GM19238 (cell line): ENCODE data around the gene CPNE5.

Source experiments
- DNase-seq: peaks from one replicate; pipeline ENCODE4 v3.0.0; 2011; ENCODE audit warnings: low spot score; ENCODE audit not compliant: insufficient read length

Gene CPNE5

DNA sequence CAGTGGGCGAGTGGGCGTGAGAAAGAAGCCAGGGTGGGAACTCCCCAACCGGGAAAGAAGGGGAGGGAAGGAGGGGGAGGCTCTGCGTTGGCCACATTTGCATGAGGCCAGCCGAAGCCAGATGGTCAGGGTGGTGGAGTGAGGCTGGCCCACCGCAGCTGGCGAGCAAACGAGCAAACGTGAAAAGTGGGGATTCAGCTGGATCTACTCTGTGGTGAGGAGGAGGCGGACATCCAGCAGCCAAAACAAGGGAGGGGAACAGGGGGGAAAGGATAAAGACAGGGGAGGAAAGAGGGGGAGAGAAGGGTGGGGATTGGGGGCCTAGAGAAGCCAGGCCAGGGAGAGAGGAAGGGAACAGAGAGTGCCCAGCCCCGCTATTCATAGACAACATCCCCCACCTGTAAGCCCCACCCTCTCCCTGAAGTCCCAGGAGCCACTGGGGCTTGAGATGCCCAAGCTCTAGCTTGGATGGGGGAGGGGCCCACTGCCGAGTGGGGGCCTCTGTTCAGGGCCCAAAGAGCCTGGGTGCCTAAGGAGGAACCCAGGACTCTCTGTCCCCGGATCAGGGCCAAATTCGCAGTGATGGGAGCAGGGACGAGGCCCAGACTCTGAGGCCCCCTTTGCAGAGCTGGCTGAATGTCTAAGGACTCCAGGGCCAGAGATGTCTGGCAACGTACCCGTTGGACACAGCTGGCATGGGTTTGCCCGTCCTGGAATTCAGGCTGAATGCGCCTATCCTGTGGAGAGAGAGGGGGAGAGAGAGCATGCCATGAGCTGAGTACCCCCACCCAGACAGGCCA is 45.1 kb downstream of the CPNE5 start:
- no peak for DNase-seq

DNA sequence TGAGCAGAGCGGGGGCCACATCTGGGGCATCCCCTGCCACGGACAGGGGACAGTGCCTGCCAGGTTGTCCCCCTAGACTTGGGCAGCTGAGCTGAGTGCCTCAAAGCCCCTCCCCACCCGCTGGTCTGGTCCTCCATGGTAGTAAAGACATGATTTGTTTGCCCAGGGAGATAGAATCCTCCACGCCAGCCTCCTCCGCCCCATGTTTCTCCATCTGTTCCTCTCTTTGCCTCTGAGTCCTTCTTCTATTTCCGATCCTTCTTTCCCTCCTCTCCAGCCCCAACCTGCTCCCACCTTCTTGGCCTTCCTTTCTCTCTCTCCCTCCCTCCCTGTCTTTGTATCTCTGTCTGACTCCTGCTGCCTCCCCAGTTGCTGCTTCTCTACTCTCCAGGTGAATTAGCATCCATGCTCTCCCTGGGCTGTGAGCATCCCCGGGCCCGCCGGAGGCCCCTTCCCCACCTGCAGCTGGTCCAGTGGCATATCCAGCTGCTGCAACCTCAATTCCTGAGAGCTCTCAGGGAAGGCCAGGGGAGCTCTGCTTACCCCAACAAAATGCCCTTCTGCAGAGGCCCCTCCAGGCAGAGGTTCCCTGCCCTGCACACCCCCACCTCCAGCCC is 45.8 kb downstream of the CPNE5 start:
- no peak for DNase-seq

DNA sequence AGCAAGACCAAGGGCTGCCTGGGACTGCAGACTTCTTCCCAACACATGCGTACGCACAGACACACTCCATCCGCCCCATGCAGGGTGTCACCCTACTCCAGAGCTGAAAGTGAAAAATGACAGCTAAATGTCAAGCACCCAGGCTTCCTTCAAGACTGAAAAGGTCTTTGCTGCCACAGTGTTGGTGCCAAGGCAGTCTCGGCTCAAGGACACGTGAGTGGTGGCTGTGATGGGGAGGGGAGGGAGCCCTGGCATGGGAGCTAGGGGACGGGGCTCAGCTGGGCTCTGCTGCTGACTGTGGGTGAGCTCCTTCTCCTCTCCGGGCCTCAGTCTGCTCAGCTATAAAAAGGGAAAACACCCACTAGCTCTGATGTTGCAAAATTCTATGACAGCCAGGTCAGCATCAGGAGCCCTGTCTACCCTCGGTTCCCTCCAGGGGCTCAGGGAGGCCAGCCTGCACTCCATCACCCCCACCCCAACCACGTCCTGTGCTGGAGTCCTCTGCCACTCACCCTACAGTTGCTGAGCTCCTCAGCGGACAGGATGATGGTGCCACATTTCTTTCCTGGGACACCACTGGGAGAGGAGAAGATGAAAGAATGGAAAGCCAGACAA is 47.6 kb downstream of the CPNE5 start:
- DNase-seq: no peak

DNA sequence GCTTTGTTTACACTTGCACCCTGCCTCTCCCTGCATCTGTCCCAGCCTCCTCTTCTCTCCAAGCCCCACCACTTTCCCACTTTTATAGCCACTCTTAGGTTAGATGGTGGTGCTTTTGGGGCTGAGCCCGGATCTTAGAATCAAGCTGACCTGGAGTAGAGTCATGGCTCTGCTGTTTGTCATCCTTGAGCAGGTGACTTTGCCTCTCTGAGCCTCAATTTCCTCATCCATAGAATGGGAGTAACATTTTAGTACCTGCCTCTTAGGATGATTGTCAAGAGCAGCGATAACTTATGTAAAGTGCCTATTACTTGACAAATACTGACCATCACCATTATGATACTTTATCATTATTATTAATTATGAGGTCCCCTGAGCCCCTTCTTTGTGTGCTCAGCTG is 48.2 kb downstream of the CPNE5 start:
- DNase-seq: no peak

DNA sequence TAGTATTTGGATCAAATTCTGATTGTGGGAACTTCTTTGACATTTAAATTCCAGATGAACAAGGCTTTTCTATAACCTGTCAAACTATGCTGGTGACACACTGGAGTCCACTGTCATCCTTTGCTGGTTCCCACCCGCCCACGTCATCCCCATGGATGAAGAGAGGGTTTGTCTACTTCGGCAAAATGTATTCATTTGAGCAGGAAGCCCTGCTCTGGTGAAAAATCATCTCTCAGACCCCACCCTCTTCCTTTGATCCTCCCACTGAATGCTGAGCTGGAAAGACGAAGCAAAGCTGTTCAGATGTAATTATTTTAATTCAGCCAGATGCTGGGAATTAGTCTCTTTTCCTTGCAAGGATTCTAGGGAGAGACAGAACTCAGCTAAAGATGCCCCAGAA is 50.5 kb downstream of the CPNE5 start:
- DNase-seq: no peak

DNA sequence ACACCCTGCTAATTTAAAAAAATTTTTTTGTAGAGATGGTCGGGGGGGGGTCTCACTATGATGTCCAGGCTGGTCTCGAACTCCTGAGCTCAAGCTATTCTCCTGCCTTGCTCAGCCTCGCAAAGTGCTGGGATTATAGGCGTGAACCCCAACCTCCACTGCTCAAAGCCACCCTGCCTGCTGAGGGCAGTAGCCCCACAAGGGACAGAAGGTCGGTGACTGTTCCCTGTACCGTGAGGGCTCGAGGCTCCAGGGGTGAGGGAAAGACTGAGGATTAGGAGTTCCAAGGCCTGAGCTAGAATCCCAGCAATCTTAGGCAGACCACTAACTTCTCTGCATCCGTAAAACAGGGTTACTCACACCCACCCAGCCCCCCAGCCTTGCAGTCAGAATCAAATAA is 51.1 kb downstream of the CPNE5 start:
- no peak for DNase-seq

DNA sequence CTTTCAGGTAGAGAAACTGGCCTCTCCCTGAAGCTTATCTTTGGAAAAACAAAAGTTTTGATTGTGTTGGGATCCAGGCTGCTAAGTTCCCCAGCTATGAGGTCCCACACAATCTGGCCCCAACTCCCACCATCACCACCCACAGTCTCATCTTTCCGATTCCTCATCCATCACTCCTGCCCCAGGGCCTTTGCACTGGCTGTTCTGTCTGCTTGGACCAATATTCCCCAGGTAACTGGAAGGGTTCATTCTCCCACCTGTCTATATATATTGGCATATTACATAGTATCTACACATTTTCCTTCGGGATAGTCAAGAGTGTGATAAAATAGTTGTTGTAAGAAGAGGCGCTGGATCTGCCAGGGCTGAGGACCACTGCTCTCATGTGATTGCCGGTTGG is 52.0 kb downstream of the CPNE5 start:
- no peak for DNase-seq

DNA sequence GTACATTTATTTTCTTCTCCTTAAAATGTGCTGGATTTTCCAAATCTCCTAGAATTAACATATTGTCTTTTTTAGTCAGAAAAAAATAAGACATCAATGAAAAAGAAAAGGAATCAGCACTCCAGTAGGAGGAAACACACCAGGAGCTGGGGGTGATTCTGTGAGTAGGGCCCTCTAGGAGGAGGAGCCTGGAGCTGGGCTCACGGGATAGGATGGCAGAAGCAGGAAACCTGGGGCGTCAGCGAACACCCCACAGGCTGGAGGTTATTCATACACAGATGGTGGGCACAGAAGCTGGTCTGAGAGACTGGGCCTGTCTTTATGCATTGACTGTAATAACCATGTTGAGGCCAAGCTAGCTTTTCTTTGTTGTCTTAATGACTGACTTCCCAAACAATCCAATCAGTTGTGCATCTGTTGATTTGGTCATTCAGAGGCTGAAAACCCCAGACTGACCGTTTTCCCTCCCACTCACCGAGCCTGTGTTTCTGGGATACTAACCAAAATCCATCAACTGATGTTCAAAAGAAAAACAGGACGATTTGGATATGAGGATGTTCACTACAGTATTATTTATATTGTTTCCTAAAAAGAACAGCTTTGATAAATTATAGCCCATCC is 53.1 kb downstream of the CPNE5 start:
- DNase-seq: no peak

DNA sequence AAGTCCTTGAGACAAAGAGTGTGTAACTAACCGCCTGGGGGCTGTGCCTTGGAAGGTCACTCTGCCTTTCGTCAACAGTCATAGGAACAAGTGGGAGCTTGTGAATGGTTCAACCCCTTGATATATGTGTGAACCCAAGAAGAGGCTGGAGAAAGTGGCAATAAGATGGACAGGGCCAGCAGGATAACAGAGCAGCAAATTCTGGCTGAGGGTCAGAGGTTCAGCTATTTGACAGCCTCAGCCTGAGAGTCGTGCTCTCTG is 54.9 kb downstream of the CPNE5 start:
- no peak for DNase-seq

DNA sequence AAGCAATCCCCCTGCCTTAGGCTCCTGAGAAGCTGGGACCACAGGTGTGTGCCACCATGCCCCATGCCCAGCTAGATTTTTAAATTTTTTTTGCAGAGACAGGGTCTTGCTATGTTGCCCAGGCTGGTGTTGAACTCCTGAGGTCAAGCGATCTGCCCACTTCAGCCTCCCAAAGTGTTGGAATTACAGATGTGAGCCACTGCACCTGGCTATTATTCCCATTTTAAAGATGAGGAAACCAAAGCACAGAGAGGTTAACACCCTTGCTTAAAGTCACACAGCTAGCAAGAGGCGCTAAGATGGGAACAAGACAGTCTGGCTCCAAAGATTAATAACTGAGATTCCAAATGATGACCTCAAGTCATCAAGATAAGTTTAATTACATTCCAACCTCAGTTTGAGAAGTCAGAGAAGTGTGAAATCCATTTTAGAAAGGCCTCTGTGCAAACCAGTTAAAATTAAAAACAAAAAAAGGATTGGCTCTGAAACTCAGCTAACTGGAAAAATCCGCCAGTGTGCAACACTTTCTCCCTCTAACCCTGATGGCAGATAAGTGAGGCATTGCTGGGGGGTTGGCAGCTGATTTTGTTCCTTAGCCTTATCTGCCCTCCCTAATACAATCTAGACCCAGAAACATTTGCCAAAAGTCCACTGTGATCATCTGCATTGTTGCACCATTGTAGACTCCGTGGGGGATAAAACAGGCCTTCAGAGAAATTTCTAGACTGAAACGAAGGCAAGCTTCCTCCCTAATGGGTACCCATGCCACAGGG is 55.5 kb downstream of the CPNE5 start:
- no peak for DNase-seq

DNA sequence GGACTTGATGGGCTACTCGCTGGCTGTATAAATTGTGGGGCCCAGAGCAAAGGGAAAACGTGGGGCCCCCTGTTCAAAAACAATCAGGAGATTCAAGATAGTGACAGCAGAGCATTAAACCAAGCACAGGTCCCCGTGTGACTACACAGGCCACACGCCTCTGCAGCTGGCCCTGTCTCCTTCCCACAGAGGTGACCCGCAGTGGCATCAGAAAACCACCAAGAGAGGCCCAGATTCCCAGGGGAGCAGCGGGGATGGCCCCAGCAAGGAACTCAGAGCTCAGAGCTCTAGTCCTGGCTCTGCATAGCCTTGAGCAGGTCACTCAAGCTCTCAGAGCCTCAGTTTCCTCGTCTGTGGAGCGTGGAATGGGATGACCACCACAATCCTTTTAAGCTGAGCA is 57.6 kb downstream of the CPNE5 start:
- DNase-seq: no peak

DNA sequence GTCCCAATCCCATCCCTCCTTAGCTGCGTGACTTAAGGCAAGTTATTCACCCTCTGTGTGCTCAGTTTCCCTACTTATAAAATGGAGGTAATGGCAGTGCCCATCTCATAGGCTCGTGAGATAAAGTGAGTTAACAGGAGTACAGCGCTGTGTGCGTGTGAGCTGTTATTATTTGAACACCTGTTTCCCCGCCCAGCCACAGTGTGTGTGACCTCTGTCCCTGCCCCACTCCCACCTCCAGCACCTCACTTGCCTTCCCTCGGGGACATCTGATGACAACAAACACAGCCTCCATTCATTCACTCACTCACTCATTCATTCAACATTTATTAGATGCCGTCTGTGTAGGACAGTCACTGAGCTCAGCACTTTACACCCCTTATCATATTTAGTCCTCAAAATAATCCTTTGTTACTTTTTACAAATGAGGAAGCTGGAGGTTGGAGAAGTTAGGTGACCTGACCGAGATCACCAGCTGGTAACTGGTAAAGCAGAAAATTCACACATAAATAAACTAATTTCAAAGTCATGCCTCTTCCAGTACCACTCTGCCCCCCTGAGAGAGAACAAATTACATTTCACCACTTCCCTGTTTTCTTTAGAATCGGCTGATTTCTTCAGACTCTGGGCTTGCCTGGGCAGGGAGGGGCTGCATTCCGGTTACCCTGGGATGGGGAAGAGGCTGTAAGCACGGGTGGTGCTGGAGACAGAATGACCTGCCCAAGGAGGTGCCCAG is 58.6 kb downstream of the CPNE5 start:
- DNase-seq: no peak

DNA sequence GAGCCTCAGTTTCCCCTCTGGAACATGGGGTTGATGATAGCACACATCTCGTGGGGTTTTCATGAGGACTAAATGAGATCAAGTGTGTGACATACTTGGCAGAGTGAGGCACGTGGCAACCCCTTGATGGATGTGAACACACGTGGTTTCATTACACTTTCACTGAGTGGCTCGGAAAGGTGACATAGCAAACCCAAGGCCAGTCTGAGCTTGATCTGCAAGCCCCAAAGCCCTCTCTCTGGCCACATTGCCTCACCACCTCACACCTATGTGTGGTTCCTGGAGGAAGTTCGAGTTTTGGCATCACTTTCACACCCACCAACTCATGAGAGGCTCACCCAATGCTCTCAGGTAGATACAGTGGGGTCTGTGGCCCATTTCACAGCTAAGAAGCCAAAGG is 60.0 kb downstream of the CPNE5 start:
- DNase-seq: no peak

DNA sequence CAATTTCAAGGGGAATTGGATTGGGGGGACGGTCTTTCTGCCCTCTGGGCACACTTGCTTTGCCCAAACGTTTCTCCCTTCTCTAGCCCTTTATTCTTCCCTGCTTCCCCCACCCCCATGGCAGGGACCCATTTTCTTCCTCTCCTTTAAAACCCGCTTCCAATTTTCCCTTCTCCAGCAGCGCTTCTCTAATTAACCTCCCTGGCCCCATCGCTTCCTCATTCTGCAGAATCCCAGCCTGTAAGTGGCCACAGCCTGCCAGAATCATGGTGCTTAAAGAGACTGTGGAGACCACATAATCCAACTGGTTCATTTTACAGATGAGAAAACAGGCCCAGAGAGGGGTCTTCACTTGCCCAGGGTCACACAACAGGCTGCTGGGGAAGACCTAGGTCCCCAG is 61.4 kb downstream of the CPNE5 start:
- DNase-seq: no peak

DNA sequence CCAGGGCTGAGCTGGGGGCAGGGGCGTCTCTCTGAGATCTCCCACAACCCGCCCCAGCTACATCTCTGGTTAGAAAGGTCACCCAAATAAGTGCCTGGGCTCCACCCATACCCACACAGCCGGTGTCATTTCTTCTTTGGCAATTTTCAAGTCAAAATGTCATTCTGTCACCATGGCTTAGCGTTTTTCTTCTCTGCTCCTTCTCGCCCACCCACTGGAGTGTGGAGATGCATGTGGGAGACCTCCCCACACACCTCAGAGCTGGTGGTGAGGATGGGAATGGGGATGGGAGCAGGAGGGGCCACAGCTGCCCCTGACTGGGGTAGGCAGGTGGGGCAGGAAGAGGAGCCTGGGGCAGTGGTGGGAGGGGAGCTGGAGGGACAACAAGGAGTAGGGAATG is 63.1 kb downstream of the CPNE5 start:
- no peak for DNase-seq

DNA sequence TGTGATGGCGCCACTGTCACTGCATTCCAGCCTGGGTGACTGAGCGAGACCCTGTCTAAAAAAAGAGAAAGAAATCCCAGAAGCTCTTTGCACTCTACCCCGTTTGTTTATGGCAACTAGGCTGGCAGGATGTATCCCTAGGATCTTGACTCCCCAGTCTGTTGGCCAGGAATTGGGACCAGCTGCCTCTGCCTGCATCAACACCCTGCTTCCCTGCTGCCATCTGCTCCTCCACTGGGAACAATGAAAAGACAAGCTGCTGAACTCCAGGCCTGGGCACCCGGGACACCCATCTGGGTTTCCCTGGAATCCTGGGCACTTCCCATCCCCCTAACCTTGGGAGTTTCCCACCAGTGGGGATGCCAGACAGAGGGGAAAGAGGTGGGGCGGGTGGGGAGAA is 64.9 kb downstream of the CPNE5 start:
- no peak for DNase-seq

DNA sequence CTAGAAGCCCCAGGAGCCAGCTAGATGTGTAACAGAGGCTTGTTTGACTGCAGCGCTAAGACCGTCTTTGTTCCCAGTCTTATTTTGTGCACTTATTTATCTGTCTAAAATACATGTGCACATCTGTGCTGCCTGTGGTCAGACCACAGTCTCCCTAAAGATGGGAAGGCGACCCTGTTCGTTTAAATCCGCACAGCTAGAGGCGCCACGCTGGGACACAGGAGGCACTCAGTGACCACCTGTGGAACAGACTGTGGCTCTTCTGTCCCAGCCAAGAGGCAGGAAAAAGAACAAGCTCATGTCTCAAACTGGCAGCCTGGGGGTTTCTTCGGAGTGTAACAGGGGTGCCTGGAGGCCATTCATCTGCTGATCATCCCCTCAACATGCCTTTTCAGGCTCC is 66.8 kb downstream of the CPNE5 start:
- DNase-seq: no peak

DNA sequence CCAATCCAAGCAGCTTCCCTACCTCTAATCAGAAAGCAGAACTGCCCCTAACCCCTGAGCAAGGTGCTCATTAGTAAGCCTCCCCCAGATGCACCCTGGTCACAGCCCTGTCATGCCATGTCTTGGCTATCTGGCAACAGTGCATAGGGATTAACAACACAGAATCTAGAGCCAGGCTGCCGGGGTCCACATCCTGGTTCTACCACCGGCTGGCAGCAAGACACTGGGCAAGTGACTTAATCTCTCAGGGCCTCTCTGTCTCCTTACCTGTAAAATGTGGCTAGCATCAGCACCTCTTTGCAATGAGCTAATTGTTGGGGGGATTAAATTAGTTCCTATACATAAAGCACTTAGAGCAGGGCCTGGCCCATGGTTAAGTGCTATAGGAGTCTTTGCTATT is 68.1 kb downstream of the CPNE5 start:
- DNase-seq: no peak

DNA sequence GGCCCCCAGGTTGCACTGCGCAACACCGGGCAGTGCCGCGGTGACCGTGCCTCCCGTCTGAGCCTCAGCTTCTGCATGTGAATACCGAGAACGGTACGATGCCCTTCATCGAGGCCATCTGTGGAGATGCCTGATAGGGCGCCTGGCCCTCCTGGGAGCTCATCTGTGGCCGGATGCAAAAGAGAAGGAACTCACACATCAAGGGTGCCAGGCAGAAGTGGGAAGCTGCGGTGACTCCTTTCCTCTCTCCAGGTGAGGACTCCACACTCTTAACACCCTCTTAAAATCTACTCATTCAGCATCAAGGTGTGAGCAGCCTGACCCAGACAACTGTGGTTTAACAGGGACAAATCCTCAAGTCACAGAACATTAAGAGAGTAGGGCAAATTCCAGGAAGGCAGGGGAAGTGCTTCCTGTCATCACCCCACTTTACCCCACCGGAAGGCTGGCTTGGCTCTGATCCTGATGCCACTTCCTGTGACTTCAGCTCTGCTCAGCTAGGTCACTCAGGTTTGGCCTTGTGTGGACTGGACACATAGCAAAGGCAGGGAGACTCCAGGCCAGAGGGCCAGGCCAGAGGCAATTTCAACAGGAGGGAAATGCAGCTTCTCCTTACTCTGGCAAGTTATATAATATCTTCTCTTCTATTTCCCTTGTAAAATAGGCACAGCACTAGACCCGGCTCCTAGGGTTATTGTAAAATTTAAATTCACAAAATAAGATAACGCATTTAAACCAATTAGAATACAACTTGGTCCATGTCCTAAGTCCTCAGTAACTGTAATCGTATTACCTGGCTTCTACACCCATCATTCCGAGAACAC is 69.4 kb downstream of the CPNE5 start:
- no peak for DNase-seq

DNA sequence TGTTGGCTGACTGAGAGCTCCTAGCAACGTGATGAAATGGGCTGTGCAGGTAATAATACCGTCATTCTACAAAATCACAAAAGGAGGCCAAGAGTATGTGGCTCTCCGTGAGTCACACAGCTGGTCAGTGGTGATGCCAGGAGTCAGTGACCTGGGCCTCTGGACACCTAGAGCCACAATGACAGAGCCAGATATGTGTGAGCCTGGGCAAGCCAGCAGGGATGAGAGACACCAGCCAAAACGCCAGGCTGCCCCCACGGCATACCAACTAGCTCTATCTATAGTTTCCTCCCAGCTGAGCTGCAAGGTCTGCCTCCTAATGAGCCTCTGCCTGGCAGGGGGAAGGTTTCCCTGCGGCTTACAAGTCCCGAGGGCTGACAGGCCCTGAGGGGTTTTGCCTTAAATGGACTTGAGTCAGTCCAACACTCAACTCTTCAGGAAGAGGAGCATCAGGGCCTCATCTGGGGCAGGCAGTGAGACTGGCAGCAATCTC is 70.0 kb downstream of the CPNE5 start:
- no peak for DNase-seq
